Pancreas (tissue), 10 donors: ENCODE measurements around the gene PLD4. TPM values are rescaled to one million over a fixed set of nuclear protein-coding genes. Genes with fewer than 3 reads are reported as not detected.
A peak's percentile ranks its signal among the peaks of the same experiment; 100 is the strongest.

ENCODE experiments used
- ATAC-seq, 4 donors: fragments of 200-7000 bp; cut with Tn5 transposase; one replicate each; pipeline versions ENCODE4 v1.8.0 to v1.9.1; 2020; ENCODE audit warnings: mild to moderate bottlenecking in 4 of 4, moderate library complexity in 4 of 4
- DNase-seq, 6 donors: peaks; one replicate each; pipeline ENCODE4 v3.0.0-alpha.2; 2020
- FAIRE-seq: peaks from 2 replicates; lab custom pipeline; 2012; peaks lifted over from hg19 to GRCh38; lab: Jason Lieb, UNC
- H3K27ac ChIP-seq, 4 donors: fragments of 200-600 bp; sonication (generic); 1 replicate in 3 of 4; 2 replicates in 1 of 4; pipeline versions ENCODE4 v1.5.0 to v1.8.0; 2020
- H3K27me3 ChIP-seq, 4 donors: fragments of 200-600 bp; one replicate each; pipeline ENCODE4 v1.8.0; 2021
- H3K36me3 ChIP-seq, 3 donors: fragments of 200-600 bp; sonication (generic) in 1 of 3; one replicate each; pipeline versions ENCODE4 v1.5.0 to v1.8.0; 2020 to 2021
- H3K4me1 ChIP-seq, 3 donors: fragments of 200-600 bp; one replicate each; pipeline ENCODE4 v1.8.0; 2021
- H3K4me3 ChIP-seq, 4 donors: fragments of 200-600 bp; sonication (generic) in 2 of 4; one replicate each; pipeline versions ENCODE4 v1.5.0 to v1.8.0; 2020 to 2021
- H3K9me3 ChIP-seq, 4 donors: fragments of 200-600 bp; one replicate each; pipeline ENCODE4 v1.8.0; 2021
- CTCF ChIP-seq, 4 donors: fragments of 200-600 bp; sonication (generic) in 3 of 4; IDR thresholded peaks; one replicate each; pipeline versions ENCODE4 v1.5.0 to v1.8.0; 2021; ENCODE audit warnings: antibody characterized with exemption in 4 of 4
- WGBS, 2 donors: extraction: QIAGEN DNeasy Blood & Tissue Kit; methylation state at CpG; one replicate each; pipeline ENCODE4 v1.1.7; 2013; 5-methylcytosine and 5-hydroxymethylcytosine counted together
- intact Hi-C, 3 donors: fragments of 100-400 bp; cut with DNase I; formaldehyde crosslinking; loops; one replicate each; pipeline versions ENCODE4 v1.11.1 to v1.14.2; 2022
- polyA plus RNA-seq, 2 donors: library from polyadenylated mRNA; stranded (reverse); fragments of 200-250 nt; gene quantifications; one replicate each; pipeline ENCODE4 v1.2.3, GENCODE V29; 2013
- total RNA-seq, 6 donors: library from RNA; stranded (reverse); fragmentation: NEBNext Ultra II Directional in 4 of 6; extraction: Animal tissue kit (Norgen Biotek cat#: 25700) in 4 of 6; gene quantifications; one replicate each; pipeline versions ENCODE4 v1.2.1 to v1.2.4, GENCODE V29; 2021 to 2023
- donor health status: healthy with polysubstance abuse.
- donor health status: DM: no; HTN: no; CAD: no; lungs with moderate emphysema.
- donor health status: DM: no; HTN: no; CAD: no.
- donor health status: control.
- donor health status: control.
- donor health status: Bipolar disorder and iron deficiency.
- donor health status: DM: yes; HTN: yes; CAD: no.
- donor health status: DM: no; HTN: no; CAD: no.
- donor health status: DM: no; HTN: no; CAD: no.
- donor health status: DM: yes; HTN: yes; CAD: no.

Gene PLD4
- total and polyA plus RNA-seq, 8 donors, result 0.19 to 12.5 (median 0.52) TPM

- DNase-seq (no peak), ATAC-seq (no peak), FAIRE-seq (no peak)
- Histone ChIP-seq H3K9me3 (no peaks in the 10 kb centered on the region), H3K27me3 (no peaks in the 10 kb centered on the region), H3K36me3 (no peaks in the 10 kb centered on the region), H3K4me1 (no peaks in the 10 kb centered on the region), H3K4me3 (no peak overlapping the region), H3K27ac (no peak overlapping the region)
- intact Hi-C loops, result no loop called here
- no peak for TF ChIP-seq CTCF (IDR thresholded peaks at IDR 0.05)
- 80 to 93% methylated on average over 1 of the region's 1 CpG for WGBS, 2 donors
Measured at GRCh38 chr14:104938960-104939359, 14.3 kb downstream of the PLD4 start.

GRCh38 chr14:104939666-104940410, 15.2 kb downstream of the PLD4 start:
- intact Hi-C loops, result no loop called here
- no peak overlapping the region for H3K4me3 ChIP-seq
- no peaks in the 10 kb centered on the region for H3K36me3 ChIP-seq
- no peaks in the 10 kb centered on the region for H3K9me3 ChIP-seq
- 55 to 60% methylated on average over 11 of the region's 11 CpGs for whole genome bisulfite sequencing, 2 donors
- ATAC-seq, result peak in 3 of 4 donors; percentile 47 to 55 (median 49)
- peak in 2 of 6 donors; percentile 28 to 46 for DNase-seq
- no peak for FAIRE-seq
- no peak for TF ChIP-seq CTCF (IDR thresholded peaks at IDR 0.05)
- H3K27me3 ChIP-seq, result no peaks in the 10 kb centered on the region
- H3K4me1 ChIP-seq, result no peaks in the 10 kb centered on the region
- no peak overlapping the region for H3K27ac ChIP-seq

- DNase-seq (no peak), ATAC-seq (peak in 1 of 4 donors; percentile 48), FAIRE-seq (no peak)
- Histone ChIP-seq H3K36me3 (no peaks in the 10 kb centered on the region), H3K27me3 (no peaks in the 10 kb centered on the region), H3K27ac (no peak overlapping the region), H3K4me3 (no peak overlapping the region), H3K9me3 (no peaks in the 10 kb centered on the region), H3K4me1 (no peaks in the 10 kb centered on the region)
- WGBS, 2 donors, result 63 to 68% methylated on average over 3 of the region's 3 CpGs
- no peak for TF ChIP-seq CTCF (IDR thresholded peaks at IDR 0.05)
- intact Hi-C loops, result no loop called here
Measured at GRCh38 chr14:104940526-104941150, 16.0 kb downstream of the PLD4 start.

GRCh38 chr14:104941508-104942365, 17.1 kb downstream of the PLD4 start:
- FAIRE-seq, result no peak
- DNase-seq, result peak in 3 of 6 donors; percentile 1 to 50 (median 34)
- H3K27ac ChIP-seq, result no peak overlapping the region

More at GRCh38 chr14:104941508-104942365, 17.1 kb downstream of the PLD4 start:
- TF ChIP-seq CTCF (IDR thresholded peaks at IDR 0.05), result no peak
- ATAC-seq, result no peak
- Histone ChIP-seq H3K9me3 (no peaks in the 10 kb centered on the region), H3K4me1 (no peaks in the 10 kb centered on the region), H3K27me3 (no peaks in the 10 kb centered on the region), H3K36me3 (no peaks in the 10 kb centered on the region), H3K4me3 (no peak overlapping the region)
- 86 to 90% methylated on average over 26 of the region's 26 CpGs for WGBS, 2 donors
- intact Hi-C loops, result no loop called here
